GM21515 (cell line): ENCODE data around the gene BCAM.

Experiments used
- ATAC-seq: cut with Tn5 transposase; IDR thresholded peaks from one replicate; pipeline ENCODE4 v1.9.1; 2021; ENCODE audit not compliant: unreplicated experiment

BCAM gene

GRCh38 chr19:44788971-44789370, 19.9 kb upstream of the BCAM start:
- ATAC-seq = no peak

- ATAC-seq = no peak
Measured at GRCh38 chr19:44789943-44790483, 18.9 kb upstream of the BCAM start.

DNA sequence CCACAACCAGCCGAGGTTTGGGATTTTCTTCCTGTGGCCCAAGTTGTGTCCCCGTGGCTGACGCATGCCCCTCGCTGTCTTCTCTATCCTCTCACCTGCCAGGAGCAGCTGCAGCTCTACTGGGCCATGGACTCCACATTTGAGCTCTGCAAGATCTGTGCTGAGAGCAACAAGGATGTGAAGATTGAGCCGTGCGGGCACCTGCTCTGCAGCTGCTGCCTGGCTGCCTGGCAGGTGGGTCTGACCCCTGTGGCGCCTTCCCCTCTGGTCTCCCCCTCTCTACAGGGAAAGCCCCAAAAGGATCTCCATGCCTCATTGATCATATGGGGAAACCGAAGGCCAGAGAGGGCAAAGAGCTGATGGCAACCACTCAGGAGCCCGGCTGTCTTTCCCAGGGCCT, 16.6 kb upstream of the BCAM start:
- no peak for ATAC-seq

DNA sequence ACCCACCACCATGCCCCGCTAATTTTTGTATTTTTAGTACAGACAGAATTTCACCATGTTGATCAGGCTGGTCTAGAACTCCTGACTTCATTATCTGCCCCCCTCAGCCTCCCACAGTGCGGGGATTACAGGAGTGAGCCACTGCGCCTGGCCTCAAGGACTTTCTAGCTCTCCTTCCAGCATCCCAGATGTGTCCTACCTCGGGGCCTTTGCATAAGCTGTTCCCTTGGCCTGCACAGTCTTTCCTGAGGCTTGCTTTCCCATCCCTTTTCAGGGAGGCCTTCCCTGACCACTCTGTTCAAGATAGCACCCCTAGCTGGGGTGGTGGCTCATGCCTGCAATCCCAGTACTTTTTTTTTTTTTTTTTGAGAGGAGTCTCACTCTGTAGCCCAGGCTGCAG, 14.3 kb upstream of the BCAM start:
- no peak for ATAC-seq

DNA sequence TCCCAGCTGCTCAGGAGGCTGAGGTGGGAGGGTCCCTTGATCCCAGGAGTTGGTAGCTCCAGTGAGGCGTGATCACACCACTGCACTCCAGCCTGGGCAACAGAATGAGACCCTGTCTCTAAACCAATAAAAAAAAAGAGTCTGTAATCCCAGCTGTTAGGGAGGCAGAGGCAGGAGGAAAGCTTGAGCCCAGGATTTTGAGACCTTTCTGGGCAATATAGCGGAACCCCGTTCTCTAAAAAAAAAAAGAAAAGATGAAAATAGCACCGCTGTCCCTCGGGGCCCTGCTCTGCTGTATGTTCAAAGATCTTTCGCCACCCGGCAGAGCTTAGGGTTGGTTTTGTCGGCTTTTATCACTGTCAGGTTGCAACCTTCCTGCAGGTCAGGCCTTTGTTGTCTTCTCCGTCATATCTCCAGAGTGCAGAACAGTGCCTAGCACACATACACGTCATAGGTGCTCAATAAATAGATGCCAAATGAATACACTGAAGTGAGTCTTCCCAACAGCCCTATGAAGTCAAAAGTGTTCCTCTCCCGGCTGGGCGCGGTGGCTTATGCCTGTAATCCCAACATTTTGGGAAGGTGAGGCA, 13.4 kb upstream of the BCAM start:
- no peak for ATAC-seq

- no peak for ATAC-seq
Measured at GRCh38 chr19:44796701-44797115, 12.2 kb upstream of the BCAM start.

GRCh38 chr19:44799627-44800346, 9.1 kb upstream of the BCAM start:
- ATAC-seq = no peak

DNA sequence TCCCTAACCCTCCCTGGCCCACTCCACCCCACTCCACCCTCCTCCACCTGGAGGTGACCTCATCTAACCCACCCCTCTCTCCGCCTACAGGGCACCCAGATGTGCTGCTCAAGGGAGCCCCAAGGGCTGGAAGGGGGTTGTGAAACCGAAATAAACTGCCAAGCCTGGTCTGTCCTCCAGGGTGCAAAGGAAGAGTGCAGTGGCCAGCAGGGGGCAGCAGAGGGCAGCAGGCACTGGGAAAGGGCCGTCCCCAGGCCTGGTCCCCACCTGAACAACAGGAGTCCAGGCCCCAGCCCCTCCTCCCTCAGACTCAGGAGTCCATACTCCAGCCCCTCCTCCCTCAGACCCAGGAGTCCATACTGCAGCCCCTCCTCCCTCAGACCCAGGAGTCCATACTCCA, 8.4 kb upstream of the BCAM start:
- peak; percentile 55 for ATAC-seq

GRCh38 chr19:44803442-44804428, 5.2 kb upstream of the BCAM start:
- ATAC-seq = no peak

GRCh38 chr19:44806291-44806690, 2.6 kb upstream of the BCAM start:
- no peak for ATAC-seq

GRCh38 chr19:44807162-44807561, 1.7 kb upstream of the BCAM start:
- no peak for ATAC-seq

DNA sequence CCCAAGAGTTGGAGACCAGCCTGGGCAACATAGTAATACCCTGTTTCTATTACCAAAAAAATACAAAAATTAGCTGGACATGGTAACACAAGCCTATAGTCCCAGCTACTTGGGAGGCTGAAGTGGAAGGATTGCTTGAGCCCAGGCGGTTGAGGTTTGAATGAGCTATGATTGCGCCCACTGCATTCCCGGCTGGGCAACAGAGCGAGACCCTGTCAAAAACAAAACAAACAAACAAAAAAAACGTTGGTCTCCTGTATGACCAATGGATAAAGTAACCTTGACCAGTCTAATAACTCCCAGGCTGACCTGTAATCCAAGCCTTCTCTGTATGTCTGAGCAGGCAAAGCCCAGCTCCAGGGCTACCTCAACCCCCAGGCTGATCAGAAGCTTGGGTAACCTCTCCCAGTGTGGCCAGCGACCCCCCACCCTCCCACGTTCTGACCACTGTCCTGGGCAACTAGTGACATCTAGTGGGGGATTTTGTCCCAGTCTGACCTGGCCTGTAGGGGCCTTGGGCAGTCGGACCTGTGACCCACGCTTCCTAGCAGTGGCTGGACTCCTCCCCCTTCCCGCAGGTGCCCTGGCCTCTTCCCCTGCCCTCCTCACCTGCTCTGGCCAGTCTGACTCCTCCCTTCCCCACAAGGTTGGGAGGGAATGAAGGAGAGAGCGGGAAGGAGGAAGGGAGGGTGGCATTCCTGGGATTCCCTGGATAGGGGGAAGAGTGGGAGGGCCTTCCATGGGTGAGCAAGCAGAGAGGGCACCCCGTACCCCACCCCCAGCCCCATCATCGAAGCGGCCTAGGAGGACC, 1.0 kb upstream of the BCAM start:
- no peak for ATAC-seq

DNA sequence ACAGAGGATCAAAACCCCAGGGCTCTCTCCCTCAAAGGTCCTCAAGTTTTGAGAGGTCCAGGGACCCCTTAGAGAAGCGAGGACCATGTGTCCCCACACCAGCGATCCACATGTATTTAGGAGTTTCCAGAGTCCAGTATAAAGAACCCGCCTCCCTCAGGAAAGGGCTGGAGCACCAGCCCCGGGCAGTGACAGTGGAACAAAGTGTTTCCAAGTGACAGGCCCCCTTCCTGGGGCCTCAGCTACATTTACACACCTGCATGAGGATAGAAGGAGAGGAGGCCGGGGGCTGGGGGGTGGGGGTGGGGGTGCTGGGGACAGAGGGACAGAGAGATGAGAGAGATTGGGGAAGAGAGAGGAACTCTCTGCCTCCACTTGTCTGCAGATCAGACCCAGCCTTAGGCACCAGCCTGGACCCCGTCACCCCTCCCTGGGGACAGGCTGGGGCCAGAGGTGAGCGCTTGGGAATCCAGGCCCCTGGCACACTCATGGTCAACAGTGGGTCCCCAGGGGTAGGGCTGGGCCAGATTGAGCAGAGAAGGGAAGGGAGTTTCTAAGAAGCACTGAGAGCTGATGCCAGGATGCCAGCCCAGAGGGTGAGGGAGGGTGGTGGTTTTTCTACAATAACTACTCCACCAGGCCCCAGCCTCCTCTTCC, 802 bp downstream of the BCAM start:
- no peak for ATAC-seq

DNA sequence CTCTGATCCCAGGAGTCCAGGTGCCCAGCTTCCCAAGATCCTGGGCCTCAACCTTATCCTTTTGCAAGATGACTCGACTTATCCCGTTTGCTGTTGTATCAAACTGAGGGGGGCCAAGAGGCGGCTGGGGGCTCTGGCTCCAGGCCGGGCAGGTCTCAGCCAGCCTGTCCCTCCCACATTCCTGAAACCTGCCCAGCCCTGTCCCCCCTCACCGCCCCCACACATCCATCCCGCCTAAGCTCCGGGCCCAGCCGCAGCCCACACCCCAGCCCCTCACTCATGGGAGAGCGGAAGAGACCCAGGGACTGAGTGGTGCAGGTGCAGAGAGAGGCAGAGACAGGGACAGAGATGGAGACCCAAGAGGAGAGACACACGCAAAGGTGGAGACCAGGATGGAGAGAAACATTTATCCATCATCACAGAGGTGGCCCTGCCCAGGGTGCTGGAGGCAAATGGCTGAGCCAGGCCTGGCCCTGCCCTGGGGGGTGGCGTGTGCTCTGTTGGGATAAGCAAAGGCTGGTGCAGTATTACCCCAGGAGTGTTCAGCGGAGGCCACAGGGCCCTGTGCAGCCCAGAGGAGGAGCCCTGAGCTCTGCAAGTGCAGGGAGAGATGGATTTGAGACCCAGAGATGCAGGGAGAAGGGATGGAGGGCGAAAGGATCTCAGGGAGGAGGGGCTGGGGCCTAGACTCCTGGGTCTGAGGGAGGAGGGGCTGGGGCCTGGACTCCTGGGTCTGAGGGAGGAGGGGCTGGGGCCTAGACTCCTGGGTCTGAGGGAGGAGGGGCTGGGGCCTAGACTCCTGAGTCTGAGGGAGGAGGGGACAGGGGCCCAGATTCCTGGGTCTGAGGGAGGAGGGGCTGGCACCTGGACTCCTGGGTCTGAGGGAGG, 1.6 kb downstream of the BCAM start:
- no peak for ATAC-seq

DNA sequence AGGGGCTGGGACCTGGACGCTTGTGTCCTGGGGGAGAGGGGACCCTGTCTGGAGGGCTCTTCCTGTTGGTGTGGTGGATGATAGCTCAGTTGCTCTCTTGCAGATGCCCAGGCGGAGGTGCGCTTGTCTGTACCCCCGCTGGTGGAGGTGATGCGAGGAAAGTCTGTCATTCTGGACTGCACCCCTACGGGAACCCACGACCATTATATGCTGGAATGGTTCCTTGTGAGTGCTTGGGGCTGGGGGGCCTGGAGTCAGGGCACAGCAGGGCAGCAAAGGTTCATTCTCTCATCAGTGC, 2.2 kb downstream of the BCAM start:
- no peak for ATAC-seq

DNA sequence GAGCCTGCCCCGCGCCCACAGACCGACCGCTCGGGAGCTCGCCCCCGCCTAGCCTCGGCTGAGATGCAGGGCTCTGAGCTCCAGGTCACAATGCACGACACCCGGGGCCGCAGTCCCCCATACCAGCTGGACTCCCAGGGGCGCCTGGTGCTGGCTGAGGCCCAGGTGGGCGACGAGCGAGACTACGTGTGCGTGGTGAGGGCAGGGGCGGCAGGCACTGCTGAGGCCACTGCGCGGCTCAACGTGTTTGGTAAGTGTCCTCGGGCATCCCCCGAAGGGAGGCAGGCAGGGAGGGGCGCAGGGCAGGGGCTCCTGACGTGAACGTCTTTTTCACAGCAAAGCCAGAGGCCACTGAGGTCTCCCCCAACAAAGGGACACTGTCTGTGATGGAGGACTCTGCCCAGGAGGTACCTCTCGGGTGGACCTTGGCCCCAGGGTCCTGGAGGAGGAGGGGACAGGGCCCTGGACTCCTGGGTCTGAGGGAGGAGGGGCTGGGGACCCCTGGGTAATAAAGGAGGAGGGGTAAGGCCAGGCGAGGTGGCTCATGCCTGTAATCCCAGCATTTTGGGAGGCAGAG, 3.3 kb downstream of the BCAM start:
- no peak for ATAC-seq

GRCh38 chr19:44813070-44813840, 4.4 kb downstream of the BCAM start:
- no peak for ATAC-seq

- ATAC-seq = no peak
Measured at GRCh38 chr19:44813841-44814470, 5.1 kb downstream of the BCAM start.
